ENCODE results near the gene GRK6.

The GRK6 gene

GRCh38 chr5:177440211-177440989 lies 13.9 kb downstream of the GRK6 start:
- no peak for DNase-seq (ENCODE audit: low spot score)

- DNase-seq (ENCODE audit: low spot score), result no peak
These were observed 14.7 kb downstream of the GRK6 start for GRCh38 chr5:177440990-177441780.

GRCh38 chr5:177442066-177442826 lies 15.8 kb downstream of the GRK6 start:
- DNase-seq (ENCODE audit: low spot score), result no peak

- DNase-seq (ENCODE audit: low spot score), result no peak
These were observed 16.9 kb downstream of the GRK6 start for GRCh38 chr5:177443144-177443983.

- DNase-seq (ENCODE audit: low spot score), result no peak
These were observed 17.9 kb downstream of the GRK6 start for GRCh38 chr5:177444106-177445051.

GRCh38 chr5:177445052-177445916 lies 18.8 kb downstream of the GRK6 start:
- DNase-seq (ENCODE audit: low spot score), result no peak

GRCh38 chr5:177445917-177446199 lies 19.4 kb downstream of the GRK6 start:
- DNase-seq (ENCODE audit: low spot score), result no peak

GRCh38 chr5:177446200-177447065 lies 20.0 kb downstream of the GRK6 start, which contains the start of gene PRR7:
Gene PRR7, plus strand, starts transcription at chr5:177446814. Its CDS starts 8,254 bp downstream, at chr5:177455068.
- DNase-seq (ENCODE audit: low spot score), result peak; percentile 88

GRCh38 chr5:177447066-177447610 lies 20.7 kb downstream of the GRK6 start:
- peak; percentile 54 for DNase-seq (ENCODE audit: low spot score)

- peak; percentile 76 for DNase-seq (ENCODE audit: low spot score)
These were observed 21.3 kb downstream of the GRK6 start for GRCh38 chr5:177447611-177448243.

- DNase-seq (ENCODE audit: low spot score), result no peak
These were observed 21.9 kb downstream of the GRK6 start for GRCh38 chr5:177448244-177448950.

- no peak for DNase-seq (ENCODE audit: low spot score)
These were observed 22.9 kb downstream of the GRK6 start for GRCh38 chr5:177449140-177450061.

- no peak for DNase-seq (ENCODE audit: low spot score)
These were observed 24.4 kb downstream of the GRK6 start for GRCh38 chr5:177450667-177451424.

GRCh38 chr5:177452688-177453638 lies 26.5 kb downstream of the GRK6 start:
- no peak for DNase-seq (ENCODE audit: low spot score)

Measured in AG08395 (cell line).